Measurements from ENCODE around the gene WNT7B.

Gene WNT7B

DNA sequence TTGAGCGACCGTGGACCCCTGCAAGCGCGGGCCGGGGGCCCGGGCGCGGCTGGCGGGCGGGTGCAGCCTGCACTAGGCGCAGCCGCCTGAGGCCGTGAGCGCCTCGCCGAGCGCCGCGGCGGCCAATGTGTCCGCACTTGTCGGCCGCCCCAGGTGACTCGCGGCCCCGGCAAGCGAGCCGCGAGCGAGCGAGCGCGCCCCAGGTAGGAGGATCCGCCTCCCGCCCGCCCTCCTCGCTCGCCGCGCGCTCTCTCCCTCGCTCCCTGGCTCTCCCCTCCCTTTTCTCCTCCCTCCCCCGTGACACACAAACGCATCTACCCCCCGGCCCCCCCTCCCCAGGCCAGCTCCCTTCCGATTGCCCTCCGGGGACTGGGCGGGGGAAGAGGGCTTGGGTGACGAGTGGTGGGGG lies at the start of gene WNT7B:
TSS of gene WNT7B (minus strand) at position 160 of the 409 bp plus-strand sequence. CDS start 408 bp downstream, outside the sequence.
- DNase-seq (ENCODE audit: low read depth in 2 of 2): no peak

DNA sequence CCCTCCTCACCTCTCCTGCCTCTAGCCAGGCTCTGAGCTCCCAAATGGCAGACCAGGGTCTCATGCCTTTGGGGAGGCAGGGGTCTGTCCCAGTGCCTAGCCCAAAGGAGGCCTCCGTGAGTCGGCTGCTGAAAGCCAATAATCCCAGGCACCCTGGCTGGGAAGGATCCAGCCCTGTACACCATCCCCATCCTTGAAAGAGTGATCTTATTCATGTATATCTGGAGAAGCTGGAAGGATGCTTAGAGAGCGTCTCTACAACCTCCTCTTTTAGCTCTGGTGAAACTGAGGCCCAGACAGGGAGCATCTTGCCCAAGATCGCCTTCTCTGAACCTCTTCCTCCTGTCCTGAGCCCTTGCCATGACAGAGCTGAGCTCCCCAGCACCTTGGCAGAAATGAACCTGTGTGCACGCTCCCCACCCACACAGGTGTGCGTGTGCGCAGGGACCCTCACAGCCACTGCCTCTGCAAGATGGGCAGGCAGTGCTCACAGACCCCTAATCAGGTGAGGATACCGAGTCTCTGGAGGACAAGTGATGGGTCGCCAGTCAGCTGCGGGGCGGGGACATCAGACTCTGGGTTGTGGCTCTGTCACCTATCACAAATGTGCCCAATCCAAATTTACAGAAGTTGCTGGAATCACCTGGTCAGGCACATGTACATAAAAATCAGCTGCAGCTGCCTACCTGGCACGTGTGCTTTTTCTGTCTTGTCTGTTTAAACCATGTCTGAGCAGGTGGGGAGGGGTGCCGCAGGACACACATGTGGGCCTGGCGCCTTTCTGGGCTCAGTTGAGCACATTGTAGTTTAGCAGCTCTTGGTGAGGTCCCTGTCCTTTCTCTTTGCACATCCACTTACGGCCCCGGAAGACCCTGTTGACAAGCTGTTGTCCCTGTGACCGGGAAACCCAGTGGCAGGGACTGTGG lies 49.3 kb upstream of the WNT7B start:
- DNase-seq (ENCODE audit: low read depth in 2 of 2): no peak

DNA sequence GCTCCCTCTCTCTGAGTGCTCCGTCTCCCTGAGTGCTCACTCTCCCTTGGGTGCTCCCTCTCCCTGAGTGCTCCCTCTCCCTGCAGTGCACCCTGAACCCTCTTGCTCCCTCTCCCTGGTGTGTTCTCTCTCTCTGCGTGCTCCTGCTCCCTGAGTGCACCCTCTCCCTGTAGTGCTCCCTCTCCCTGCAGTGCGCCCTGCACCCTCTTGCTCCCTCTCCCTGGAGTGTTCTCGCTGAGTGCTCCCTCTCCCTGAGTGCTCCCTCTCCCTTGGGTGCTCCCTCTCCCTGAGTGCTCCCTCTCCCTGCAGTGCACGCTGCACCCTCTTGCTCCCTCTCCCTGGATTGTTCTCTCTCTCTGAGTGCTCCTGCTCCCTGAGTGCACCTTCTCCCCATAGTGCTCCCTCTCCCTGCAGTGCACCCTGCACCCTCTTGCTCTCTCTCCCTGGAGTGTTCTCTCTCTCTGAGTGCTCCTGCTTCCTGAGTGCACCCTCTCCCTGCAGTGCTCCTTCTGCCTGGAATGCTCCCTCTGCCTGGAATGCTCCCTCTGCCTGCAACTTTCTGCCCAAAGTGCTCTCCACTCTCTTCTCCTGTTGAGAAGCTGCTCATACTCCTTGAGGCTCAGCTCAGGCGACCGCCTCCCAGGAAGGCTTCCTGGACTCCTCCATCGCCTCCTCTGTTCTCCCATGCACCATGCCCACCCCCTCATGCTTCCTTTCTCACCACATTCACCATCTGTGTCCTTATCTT lies 48.4 kb upstream of the WNT7B start:
- DNase-seq (ENCODE audit: low read depth in 2 of 2): no peak

DNA sequence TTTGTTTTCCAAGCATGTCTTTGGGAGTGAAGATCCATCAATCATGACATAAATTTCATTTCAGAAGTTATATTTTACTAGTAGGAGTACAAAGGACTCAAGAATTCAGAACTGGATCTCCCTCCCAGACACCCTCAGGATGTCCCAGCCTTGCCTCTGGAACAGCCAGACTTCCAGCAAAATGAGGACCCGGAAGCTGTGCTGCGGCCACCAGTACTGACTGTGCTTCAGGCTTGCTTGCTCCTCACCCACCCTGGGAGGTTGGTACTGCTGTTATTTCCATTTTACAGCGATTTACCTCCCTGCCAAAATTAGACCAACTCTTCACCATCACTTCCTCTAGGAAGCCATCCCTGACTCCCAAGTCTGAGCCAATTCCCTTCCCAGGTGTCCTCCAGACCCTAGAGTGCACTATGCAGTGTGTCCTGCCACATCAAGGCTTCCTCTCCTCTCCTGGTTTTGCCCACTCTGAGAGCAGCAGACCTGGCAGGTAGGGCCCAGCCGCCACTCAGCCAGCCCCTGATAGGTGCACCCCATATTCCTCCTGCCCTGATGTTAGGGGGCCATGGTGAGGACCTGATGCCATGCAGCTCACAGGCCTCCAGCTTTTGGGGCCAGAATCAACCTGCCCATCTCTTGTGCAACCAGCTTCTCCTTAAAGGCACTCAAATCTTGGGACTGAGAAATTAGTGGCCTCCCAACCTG lies 47.3 kb upstream of the WNT7B start:
- no peak for DNase-seq (ENCODE audit: low read depth in 2 of 2)

DNA sequence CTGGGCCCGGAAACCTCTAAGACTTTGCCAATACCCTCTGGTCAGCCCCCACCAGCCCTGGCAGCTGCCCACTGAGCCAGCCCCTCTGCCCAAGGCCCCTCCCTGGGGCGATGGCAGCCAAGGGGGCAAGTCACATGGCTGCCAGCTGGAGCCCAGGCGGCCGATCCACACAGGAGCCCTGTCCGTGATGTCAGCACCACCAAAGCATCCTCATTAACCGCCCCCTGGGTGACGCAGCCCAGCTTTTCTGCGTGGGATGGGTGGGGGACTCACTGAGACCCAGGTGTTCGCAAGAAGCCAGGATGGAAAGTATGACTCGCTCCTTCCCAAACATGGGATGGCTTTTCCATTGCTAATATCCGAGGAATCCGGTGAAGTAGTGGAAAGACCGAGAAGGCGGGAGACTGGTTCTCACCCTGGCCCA lies 46.6 kb upstream of the WNT7B start:
- peak in 1 of 2 experiments; percentile 41 for DNase-seq (ENCODE audit: low read depth in 2 of 2)

DNA sequence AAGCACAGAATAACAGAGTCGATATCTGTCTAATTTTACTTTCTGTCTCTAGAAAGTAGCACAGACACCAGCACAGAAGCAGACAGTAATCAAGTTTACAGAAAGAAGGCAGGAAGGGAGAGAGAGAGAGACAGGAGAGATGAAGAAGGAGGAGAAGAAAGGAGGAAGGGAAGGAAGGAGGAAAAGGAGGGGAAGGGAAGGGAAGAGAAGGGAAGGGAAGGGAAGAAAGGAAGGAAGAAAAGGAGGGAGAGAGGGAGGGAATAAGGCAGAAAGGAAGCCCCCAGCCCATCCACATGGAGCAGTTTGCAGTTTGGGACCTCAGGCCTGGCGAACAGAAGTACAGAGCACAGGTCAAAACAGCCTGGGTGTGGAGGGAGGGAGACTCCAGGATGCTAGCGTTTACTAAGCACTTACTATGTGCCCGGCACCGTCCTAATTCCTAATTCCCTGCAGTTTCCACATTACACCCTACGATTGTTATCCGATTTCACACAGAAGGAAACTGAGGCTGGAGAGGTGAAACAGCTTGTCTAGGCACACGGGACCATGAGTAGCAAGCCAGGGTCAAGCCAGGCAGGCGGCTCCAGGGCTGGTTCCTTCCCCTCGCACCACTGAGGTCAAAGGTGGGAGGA lies 46.0 kb upstream of the WNT7B start:
- no peak for DNase-seq (ENCODE audit: low read depth in 2 of 2)

DNA sequence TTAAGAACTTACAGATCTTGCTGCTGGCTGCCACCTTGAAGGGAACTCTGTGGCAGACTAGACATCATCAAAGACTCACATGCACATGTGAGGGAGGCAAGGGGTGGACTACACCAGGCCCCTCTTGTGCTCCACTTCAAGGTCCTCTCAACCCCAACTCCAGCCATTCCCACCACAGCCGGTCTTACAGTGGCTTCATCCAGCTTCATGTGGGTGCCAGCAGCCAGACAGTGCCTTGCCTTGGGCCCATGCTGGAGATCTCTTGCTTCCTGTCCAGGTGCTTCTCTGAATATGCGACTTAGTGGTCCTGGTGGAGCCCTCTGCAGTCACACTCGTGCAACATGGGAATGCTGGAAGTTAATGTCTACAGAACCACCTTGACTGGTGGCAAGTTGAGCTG lies 44.6 kb upstream of the WNT7B start:
- DNase-seq (ENCODE audit: low read depth in 2 of 2): no peak

DNA sequence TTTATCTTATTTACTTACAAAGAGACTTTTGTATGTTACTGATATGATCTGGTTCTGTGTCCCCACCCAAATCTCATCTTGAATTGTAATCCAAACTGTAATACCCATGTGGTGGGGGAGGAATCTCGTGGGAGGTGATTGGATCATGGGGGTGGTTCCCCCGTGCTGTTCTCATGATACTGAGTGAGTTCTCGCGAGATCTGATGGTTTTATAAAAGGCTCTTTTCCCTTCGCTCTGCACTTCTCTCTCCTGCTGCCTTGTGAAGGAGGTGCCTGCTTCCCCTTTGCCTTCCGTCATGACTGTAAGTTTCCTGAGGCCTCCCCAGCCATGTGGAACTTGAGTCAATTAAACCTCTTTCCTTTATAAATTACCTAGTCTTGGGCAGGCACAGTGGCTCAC lies 42.4 kb upstream of the WNT7B start:
- no peak for DNase-seq (ENCODE audit: low read depth in 2 of 2)

DNA sequence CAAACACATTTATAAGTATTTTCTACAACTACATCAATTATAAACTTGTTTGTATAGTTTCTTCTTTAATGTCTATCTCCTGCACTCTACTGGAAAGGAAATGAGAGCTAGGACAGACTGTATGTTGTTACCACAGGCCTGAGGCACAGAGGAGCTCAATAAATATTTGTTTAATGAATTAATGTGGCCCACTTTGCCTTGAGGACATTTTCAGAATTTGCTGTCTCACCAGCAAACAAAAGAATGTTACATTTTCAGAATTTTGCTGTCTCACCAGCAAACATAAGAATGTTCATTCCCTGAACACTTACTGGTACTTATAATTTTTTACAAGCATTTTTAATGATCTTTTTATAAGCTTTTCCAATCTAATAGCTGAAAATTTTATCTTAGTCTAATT lies 41.9 kb upstream of the WNT7B start:
- DNase-seq (ENCODE audit: low read depth in 2 of 2): no peak

DNA sequence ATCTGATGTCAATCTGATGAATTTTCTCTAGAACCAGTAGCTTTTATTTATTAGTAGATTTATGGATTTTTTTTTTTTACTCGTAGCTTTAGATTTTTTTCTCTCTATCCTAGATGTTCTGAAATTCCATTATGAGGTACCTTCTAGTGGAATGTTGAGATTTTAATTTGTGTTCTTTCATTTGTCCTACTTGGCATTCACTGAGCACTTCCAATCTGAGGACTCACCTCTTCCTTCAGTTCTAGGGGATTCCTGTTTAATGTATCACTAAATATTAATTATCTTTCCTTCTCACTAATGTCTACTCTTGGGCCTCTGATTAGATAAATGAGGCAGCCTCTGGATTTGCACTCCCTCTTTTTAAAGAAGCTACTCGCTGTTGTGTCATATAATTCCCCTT lies 40.2 kb upstream of the WNT7B start:
- no peak for DNase-seq (ENCODE audit: low read depth in 2 of 2)

DNA sequence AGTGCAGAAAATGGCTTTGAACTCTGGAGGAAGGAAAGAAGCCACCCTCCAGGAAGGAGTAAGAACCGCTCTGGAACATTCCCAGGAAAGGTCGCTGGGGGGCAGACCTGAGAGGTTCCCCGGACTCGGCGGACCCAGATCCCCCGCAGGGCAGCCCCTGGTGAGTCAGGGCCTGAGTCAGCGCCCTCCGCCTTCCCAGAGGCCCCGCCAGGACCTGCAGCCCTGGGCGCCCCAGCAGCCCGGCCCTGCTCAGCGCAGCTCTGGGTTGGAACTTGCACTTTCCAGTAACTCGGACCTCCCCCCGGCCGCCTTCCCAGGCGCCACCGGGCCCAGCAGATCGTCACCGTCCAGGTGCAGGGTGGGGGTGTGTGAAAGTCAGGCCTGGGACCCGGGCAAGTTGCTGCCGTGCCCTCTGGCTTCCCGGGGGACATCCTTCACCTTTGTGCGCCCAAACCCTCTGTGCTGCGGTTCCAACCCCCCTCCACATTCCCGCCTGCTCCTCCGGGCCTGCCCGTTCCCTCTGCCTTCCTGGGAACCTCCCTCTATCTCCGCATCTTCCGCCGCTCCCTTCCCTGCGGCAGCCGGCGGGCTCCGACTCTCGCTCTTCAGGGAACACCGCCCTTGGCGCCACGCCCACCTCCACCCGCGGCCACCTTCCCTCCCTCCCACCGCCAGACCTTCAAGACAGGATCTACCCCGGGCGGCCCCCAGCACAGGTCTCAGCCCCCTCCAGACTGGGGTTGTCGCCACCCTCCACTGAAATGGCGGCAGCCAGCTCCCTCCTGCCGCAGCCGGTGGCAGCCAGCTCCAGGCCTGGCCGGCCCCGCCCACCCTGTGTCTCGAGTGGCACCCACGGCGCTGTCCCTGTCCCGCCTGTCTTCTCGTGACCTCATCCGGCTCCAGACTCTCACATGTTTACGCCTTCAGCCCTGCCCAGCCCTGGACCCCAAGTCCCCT lies 36.8 kb upstream of the WNT7B start:
- DNase-seq (ENCODE audit: low read depth in 2 of 2): peak; percentile 87 to 89

DNA sequence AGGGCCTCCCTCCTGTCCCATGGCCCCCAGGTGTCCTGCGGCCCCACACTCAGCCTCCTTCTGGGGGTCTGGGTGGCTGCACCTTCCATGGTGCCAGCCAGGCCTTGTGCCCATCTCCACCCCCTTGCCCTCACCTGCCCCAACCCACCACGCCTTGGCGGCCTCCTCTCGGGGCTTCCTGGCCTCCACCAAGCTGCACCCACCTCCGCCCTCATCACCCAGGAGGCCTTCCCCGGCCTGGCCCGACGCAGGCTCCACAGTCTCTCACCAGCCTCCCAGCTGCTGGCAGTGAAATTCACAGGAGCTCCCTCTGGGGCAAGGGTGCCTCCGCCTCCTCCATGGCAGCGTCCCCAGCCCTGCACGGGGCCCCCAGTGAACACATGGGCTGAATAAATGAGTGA lies 35.9 kb upstream of the WNT7B start:
- no peak for DNase-seq (ENCODE audit: low read depth in 2 of 2)

DNA sequence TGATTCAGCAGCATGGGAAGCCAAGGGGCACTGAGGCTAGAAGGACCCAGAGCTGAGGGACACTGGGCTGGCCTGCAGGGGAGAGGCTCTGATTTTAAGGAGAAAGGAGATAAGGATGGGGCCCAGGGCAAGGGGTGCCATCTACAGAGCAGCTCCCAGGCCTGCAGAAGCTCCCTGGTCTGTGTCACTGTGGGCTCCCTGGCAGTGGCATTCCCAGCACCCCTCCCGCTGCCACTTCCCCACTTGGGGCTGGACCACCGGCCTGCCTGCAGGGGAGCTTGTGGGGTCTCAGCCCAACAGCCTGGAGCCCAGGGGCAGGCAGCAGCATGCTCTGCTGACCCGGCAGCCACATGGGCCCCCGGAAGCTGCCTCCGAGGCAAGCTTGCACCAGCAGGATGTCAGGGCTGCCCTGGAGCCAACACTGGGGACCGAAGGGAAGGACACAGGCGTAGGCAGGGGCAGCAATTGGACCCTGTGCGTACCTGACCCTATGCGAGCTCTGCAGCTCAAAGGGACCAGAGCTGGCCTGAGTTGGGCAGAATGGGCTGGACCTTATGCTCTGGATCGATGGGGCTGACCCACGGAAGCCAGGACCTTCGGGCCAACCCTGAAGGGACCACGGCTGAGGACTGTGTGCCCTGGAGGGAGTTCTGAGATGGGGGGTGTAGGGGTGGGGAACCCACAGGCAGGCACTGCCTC lies 35.4 kb upstream of the WNT7B start:
- no peak for DNase-seq (ENCODE audit: low read depth in 2 of 2)

DNA sequence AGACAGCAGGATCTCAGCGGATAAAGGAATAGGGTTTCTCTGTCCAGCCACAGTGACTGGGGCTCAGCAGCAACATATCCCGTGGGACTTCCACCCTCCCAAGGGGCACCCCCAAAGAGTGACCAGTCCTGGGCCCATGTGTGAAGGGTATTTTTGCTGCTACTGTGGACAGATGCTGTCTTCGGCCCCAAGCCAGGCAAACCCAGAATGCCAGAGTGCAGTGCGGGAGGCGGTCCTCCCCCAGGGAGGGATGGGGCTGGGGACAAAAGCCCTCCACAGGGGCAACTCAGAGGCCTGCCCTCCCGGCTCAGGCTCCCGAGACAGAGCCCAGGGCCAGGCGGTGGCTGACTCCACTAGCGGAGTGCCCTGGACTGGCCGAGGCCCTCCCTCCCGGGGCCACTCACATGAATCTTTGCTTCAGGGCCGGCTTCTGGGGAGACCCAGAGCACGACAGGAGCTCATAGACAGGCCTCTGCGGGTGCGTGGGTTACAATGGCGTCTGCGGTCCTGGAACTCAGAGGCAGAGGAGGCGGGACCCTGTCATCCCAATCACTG lies 34.7 kb upstream of the WNT7B start:
- DNase-seq (ENCODE audit: low read depth in 2 of 2): no peak

DNA sequence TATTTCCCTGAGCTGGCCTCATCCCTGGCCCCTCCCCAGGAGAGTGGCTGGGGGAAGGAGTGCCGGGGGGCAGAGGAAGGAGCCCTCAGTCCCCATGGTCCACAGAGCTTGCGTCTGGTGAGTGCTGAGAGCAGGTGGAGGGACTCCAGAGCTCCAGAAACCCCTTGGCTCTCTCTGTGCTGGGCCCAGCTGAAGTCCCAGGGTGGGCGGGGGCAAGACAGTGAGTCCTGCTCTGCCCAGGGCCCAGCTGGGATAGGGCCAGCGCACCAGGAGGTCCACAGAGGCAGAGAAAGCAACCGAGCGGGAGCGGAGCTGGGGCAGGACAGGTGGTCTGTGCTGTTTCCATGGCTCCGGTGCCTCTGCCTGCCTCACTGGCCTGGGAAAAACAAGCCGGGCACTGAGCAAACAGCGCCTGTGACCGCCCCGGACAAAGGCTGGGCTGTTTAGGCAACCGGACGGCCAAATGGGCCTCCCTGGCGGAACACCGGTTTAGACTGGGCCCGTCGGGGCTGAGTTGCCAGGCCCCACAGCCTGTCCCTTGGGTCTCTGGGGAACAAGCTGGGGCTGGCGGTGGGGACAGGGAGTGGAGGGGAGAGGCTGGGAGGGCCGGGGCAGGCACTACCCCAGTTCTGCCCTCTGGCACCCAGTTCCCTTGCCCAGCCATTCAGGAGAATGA lies 34.1 kb upstream of the WNT7B start:
- no peak for DNase-seq (ENCODE audit: low read depth in 2 of 2)

DNA sequence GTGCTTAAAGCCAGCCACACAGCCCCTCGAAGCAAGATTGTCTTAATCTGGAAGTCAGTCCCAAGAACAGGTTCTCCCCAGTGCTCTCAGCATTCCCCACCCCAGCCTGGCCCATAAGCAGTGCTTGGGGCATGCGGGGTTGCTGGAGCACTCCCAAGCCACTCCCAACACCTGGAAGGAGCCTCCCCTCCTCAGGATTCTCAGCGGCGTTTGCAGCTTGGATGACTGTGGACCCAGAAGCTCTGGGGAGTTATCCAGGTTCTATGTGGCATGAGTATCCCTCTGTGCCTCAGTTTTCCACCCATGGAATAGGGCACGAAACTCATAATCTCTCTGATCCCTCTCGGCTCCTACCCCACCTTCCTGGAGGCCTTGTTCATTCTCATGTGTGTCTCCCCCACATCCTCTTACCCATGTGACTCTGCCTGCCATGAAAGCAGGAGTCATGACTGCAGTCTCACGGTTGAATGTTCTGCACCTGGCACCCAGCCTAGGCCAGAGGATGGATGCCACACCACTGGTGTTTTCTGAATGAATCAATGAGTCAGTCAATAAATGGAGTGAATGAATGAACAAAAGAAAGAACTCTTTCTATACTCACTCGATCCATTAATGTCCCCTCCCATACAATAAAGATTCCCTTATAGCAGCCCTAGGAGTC lies 33.4 kb upstream of the WNT7B start:
- no peak for DNase-seq (ENCODE audit: low read depth in 2 of 2)

DNA sequence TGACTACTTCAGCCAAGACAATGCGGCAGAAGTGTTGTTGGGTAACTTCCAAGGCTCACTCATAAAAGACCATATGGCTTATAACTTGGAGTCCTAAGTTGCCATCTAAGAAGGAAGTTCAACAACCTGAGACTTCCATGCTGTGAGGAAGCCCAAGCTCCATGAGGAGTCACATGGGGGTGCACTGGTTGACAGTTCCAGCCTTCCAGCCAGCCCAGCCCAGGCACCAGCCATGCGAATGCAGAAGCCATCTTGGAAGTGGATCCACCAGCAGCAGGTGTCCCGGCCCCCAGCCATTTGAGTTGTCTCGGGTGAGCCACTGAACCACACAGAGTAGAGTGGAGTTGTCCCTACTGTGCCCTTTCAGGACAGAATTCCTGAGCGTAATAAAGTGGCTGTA lies 32.8 kb upstream of the WNT7B start:
- no peak for DNase-seq (ENCODE audit: low read depth in 2 of 2)

DNA sequence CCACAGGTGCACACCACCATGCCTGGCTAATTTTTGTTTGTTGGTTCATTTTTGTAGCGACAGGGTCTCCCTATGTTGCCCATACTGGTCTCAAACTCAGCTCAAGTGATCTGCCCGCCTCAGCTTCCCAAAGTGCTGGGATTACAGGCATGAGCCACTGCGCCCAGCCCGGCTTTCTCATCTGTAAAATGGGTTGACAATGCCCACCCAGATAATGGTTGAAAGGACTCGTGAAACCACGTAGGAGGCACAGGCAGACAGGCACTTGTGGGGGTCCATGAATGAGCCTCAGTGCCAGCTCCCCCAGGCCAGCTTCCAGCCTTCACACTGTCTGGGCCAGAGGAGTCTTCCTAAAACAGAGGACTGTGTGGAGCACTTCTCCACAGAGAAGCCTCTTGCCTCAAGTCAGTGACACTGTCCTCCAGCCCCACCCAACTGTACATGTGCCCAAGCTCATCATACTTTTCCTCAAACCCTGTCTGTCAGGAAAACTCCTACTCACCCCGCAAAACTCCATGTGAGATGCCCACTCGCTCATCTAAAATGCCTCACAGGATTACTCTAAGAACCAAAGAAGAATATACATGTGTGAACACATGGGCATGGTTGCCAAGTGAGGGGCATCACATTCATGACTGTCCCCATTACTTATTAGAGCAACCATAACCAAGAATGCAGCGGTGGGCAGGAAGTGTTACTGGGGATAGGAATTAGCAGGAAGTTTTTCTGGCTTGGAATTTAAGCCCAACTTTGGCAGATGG lies 32.1 kb upstream of the WNT7B start:
- no peak for DNase-seq (ENCODE audit: low read depth in 2 of 2)

All from fibroblast of skin of left quadriceps (primary cell).